ENCODE data around the gene ZNF600.
"Not testable (repeated sequence)": the region's sequence is repeated elsewhere in the genome, so short reads cannot be mapped to it uniquely, and the experiment has no call there.

Gene ZNF600

GRCh38 chr19:52739576-52739975 is 47.0 kb downstream of the ZNF600 start:
- no peak for TF ChIP-seq CTCF (IDR thresholded peaks at IDR 0.05; ENCODE audit: unreplicated experiment in 3 of 3)
- H3K27ac Mint-ChIP-seq: peak overlapping the region; percentile 44 to 74 (median 67)
- no peak overlapping the region for H3K4me3 Mint-ChIP-seq
- no peaks in the 10 kb centered on the region for H3K9me3 Mint-ChIP-seq
- peaks cover 50% of the 10 kb centered on the region for H3K4me1 Mint-ChIP-seq
- peaks cover 8% of the 10 kb centered on the region for H3K27me3 Mint-ChIP-seq (ENCODE audit: low read depth)
- H3K36me3 Mint-ChIP-seq (ENCODE audit: low read depth): no peaks in the 10 kb centered on the region

GRCh38 chr19:52735734-52736133 is 50.9 kb downstream of the ZNF600 start:
- Mint-ChIP-seq H3K9me3 (no peaks in the 10 kb centered on the region), H3K36me3 (ENCODE audit: low read depth) (peaks cover 5% of the 10 kb centered on the region), H3K4me1 (peaks cover 41% of the 10 kb centered on the region), H3K27me3 (ENCODE audit: low read depth) (no peaks in the 10 kb centered on the region), H3K27ac (peak overlapping the region; percentile 99 to 100 (median 99)), H3K4me3 (peak overlapping the region; percentile 95 to 96 (median 95))
- no peak for TF ChIP-seq CTCF (IDR thresholded peaks at IDR 0.05; ENCODE audit: unreplicated experiment in 3 of 3)

- TF ChIP-seq CTCF (IDR thresholded peaks at IDR 0.05; ENCODE audit: unreplicated experiment in 3 of 3): peak; percentile 71 to 79 (median 73)
- H3K9me3 Mint-ChIP-seq: no peaks in the 10 kb centered on the region
- H3K27ac Mint-ChIP-seq: peak within 1 kb of the TSS; percentile 99 to 100 (median 99)
- H3K4me3 Mint-ChIP-seq: peak within 1 kb of the TSS; percentile 95 to 96 (median 95)
- peaks cover 5% of the 10 kb centered on the region for H3K36me3 Mint-ChIP-seq (ENCODE audit: low read depth)
- H3K4me1 Mint-ChIP-seq: peaks cover 35% of the 10 kb centered on the region
- no peaks in the 10 kb centered on the region for H3K27me3 Mint-ChIP-seq (ENCODE audit: low read depth)
These were observed 51.5 kb downstream of the ZNF600 start, which contains the start of gene ZNF611 for GRCh38 chr19:52734893-52735661. ZNF611 (minus strand) TSS chr19:52735044; CDS start chr19:52715894, 19,150 bp downstream.

GRCh38 chr19:52734331-52734892 is 52.2 kb downstream of the ZNF600 start:
- H3K27me3 Mint-ChIP-seq (ENCODE audit: low read depth): no peaks in the 10 kb centered on the region
- H3K27ac Mint-ChIP-seq: peak overlapping the region; percentile 99 to 100 (median 99)
- H3K36me3 Mint-ChIP-seq (ENCODE audit: low read depth): peaks cover 9% of the 10 kb centered on the region
- H3K4me3 Mint-ChIP-seq: peak overlapping the region; percentile 95 to 96 (median 95)
- TF ChIP-seq CTCF (IDR thresholded peaks at IDR 0.05; ENCODE audit: unreplicated experiment in 3 of 3): no peak
- peaks cover 35% of the 10 kb centered on the region for H3K4me1 Mint-ChIP-seq
- H3K9me3 Mint-ChIP-seq: no peaks in the 10 kb centered on the region

- H3K27me3 Mint-ChIP-seq (ENCODE audit: low read depth); H3K4me3 Mint-ChIP-seq; H3K9me3 Mint-ChIP-seq; H3K4me1 Mint-ChIP-seq; H3K27ac Mint-ChIP-seq: not testable (repeated sequence)
- H3K36me3 Mint-ChIP-seq (ENCODE audit: low read depth): peaks cover 63% of the 10 kb centered on the region
These were observed 60.5 kb downstream of the ZNF600 start for GRCh38 chr19:52726051-52726450.

GRCh38 chr19:52725528-52725961 is 61.0 kb downstream of the ZNF600 start:
- peaks cover 10% of the 10 kb centered on the region for H3K4me1 Mint-ChIP-seq
- no peak overlapping the region for H3K4me3 Mint-ChIP-seq
- no peak for TF ChIP-seq CTCF (IDR thresholded peaks at IDR 0.05; ENCODE audit: unreplicated experiment in 3 of 3)

More at GRCh38 chr19:52725528-52725961, 61.0 kb downstream of the ZNF600 start:
- peaks cover 68% of the 10 kb centered on the region for H3K36me3 Mint-ChIP-seq (ENCODE audit: low read depth)
- H3K9me3 Mint-ChIP-seq: peaks cover 2% of the 10 kb centered on the region
- H3K27ac Mint-ChIP-seq: no peak overlapping the region
- no peaks in the 10 kb centered on the region for H3K27me3 Mint-ChIP-seq (ENCODE audit: low read depth)
